ENCODE data around the gene RARRES2. TPM values are rescaled to one million over a fixed set of nuclear protein-coding genes. Genes with fewer than 3 reads are reported as not detected.

Gene RARRES2
- total RNA-seq, 1 donor from 2014 or later, result not detected

DNA sequence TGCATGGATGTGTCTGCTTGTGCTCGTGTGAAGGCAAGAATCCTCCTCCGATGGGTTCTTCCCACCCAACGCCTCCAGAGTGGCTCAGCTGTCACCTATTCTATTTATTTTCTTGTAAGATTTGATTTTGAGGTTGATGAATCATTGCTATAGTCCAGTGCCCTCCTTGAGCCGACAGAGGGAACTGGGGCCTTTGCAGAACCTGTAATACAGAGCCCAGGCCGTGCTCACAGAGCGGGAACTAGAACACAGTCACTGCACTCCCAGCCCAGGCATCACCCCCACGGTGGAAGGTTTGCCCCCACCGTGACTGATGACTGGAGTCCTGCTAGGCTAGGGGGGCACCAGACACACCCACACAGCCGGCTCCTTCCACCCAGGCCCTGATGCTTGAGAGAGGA, 2.0 kb downstream of the RARRES2 start:
- no peak for DNase-seq (ENCODE audit: extremely low read depth, low read depth, low spot score)

DNA sequence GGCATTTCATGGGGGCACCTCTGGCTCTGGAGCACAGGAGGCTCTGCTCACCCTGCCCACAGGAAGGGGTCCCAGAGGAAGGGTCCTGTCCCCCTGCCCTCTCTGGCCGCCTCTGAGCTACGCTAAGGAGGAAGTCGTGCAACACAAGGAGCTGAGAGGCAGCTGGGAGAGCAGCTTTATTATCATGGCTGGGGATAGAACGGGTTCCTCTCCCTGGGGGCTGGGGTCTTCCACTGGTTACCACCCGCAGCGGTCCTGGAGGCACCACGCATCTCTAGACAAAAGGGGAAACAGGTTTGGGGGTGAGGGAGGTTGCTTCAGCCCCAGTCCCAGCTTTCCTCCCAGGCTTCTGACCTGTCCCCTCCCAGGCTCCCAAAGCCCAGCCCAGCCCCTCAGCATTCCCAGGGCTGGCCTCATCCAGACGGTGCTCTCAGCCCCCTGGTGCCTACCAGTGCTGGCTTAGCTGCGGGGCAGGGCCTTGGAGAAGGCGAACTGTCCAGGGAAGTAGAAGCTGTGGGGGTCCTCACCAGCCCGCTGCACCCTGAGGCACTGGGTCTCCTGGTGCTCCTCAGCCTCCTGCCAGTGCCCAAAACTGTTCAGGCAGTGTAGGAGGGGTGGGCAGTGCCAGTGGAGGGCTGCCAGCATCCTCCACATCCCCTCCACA, 3.1 kb downstream of the RARRES2 start:
- no peak for DNase-seq (ENCODE audit: extremely low read depth, low read depth, low spot score)

- no peak for DNase-seq (ENCODE audit: extremely low read depth, low read depth, low spot score)
These were observed 3.8 kb downstream of the RARRES2 start for GRCh38 chr7:150337659-150338081.

DNA sequence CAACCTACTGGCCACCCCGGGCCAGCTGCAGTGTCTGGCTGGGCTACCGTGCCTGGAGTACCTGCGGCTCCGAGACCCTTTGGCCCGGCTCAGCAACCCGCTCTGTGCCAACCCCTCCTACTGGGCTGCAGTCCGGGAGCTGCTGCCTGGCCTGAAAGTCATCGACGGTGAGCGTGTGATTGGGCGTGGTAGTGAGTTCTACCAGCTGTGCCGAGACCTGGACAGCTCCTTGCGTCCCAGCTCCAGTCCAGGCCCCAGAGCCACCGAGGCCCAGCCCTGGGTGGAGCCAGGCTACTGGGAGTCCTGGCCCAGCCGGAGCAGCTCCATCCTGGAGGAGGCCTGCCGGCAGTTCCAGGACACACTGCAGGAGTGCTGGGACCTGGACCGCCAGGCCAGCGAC, 4.2 kb downstream of the RARRES2 start:
- no peak for DNase-seq (ENCODE audit: extremely low read depth, low read depth, low spot score)

GRCh38 chr7:150336746-150337145, 4.7 kb downstream of the RARRES2 start:
- DNase-seq (ENCODE audit: extremely low read depth, low read depth, low spot score), result no peak

- no peak for DNase-seq (ENCODE audit: extremely low read depth, low read depth, low spot score)
These were observed 5.7 kb downstream of the RARRES2 start for GRCh38 chr7:150335774-150336112.

GRCh38 chr7:150335108-150335773, 6.2 kb downstream of the RARRES2 start:
- DNase-seq (ENCODE audit: extremely low read depth, low read depth, low spot score), result no peak

DNA sequence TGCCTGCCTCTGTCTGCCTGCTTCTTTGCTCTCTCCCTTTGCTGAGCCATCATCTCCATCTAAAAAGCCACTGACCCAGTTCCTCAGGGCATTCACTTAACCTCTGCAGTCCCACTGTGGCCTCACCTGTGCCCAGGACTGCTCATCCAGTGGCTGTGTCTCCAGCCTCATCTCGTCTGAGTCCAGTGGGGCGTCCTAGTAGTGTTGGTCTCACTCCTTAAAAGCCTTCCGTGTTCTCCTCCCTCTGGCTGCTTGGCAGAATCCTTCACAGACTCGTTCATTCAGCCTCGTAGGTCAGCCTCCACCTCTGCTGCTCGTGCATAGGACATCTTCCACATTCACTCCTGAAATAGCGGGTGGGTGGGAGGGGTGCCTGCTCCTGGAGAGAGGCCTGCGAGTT, 7.3 kb downstream of the RARRES2 start:
- no peak for DNase-seq (ENCODE audit: extremely low read depth, low read depth, low spot score)

GRCh38 chr7:150333659-150334058, 7.8 kb downstream of the RARRES2 start:
- DNase-seq (ENCODE audit: extremely low read depth, low read depth, low spot score), result no peak

DNA sequence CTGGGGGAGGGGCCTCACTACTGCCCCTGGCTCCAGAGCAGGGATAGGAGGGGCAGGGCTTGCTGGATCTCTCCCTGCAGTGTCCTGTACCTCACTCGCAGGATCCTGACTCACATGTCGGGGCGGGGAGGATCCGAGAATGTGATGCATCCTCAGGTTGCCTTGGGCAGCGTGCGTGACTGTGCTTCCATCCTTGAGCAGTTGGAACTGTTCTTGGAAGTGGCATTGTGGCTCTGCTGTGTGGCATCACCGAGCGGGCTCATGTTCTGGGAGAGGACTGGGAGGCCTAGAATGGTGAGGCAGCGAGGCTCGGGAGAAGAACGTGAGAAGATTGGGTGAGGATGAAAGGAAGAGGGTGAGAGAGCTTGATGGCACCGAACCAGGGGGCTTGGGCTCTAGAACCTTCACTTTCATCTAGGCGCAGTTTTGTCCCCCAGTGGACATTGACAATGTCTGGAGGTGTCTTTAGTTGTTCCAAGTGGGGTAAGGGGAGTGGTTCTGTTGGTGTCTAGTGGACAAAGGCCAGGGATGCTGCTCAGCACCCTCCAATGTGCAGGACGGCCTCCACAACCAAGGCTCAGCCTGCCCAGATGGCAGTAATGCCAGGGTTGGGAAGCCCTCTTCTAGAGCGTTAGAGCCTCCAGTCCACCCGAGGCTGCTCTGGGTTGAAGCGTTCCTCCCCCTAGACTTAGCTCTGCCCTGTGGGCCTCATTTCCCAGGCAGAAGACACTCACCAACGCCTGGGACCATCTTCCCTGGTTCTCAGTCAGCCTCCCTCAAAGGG, 8.4 kb downstream of the RARRES2 start:
- DNase-seq (ENCODE audit: extremely low read depth, low read depth, low spot score), result no peak

DNA sequence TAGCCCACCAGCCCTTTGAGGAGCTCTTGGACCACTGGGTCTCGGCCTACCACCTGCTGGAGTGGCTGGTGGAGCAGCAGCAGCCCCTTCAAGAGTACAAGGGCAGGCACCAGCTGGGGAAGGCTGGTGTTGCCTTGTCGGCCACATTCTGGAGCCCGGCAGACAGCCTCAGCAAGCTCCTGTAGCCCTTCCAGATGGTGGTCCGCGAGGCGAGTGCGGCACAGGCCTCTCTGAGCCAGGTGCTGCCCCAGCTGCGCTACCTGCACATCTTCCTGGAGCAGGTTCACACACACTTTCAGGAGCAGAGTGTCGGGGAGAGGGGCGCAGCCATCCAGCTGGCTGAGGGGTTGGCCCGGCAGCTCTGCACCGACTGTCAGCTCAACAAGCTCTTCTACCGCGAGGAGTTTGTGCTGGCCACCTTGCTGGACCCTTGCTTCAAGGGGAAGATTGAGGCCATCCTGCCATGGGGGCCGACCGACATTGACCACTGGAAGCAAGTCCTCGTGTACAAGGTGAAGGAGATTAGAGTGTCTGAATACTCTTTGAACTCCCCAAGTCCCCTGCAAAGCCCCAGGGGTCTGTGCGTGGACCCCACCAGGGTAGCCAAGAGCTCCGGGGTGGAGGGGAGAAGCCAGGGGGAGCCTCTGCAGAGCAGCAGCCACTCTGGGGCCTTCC, 11.1 kb downstream of the RARRES2 start:
- no peak for DNase-seq (ENCODE audit: extremely low read depth, low read depth, low spot score)

- DNase-seq (ENCODE audit: extremely low read depth, low read depth, low spot score), result no peak
These were observed 11.9 kb downstream of the RARRES2 start for GRCh38 chr7:150329331-150330120.

- DNase-seq (ENCODE audit: extremely low read depth, low read depth, low spot score), result no peak
These were observed 14.1 kb downstream of the RARRES2 start for GRCh38 chr7:150327308-150327707.

GRCh38 chr7:150326657-150327268, 14.7 kb downstream of the RARRES2 start:
- DNase-seq (ENCODE audit: extremely low read depth, low read depth, low spot score), result no peak

DNA sequence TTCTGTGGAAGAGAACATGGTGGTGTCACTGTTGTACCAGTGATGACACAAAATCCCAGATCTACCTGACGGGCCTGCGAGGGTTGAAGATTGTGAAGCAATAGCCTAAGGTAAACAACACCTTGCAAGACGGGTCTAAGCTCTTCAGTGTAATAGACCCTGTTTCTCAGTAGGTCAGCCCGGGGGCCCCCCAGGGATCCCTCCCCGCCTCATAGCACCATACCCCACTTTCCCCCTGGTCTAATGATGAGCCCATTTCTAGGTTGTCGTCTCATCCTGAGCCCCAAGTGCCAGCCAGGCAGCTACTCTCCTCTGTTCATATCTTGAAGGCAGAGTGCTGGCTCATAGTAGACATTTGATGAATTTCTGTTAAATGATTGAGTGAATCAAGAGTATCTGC, 15.5 kb downstream of the RARRES2 start:
- no peak for DNase-seq (ENCODE audit: extremely low read depth, low read depth, low spot score)

DNA sequence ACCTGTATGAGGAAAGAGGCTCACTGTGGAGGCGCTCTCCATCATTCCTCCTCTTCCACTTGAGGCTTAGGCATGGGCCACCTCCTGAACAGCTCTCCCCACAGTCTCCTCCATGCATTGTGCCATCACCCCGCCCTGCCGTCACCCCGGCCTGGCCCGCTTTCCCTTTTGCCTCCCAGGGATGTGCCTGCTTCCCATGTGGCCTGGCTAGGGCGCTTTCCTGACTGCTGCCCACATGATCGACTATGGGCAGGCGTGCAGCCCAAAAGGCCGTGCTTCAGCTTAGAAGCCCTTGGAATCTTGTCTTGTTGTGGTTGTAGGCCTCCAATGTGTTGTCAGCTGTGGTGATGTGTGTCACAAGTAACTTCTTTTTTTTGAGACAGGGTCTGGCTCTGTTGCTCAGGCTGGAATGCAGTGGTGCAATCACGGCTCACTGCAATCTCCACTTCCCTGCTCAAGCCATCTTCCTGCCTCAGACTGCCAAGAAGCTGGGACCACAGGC, 16.3 kb downstream of the RARRES2 start:
- no peak for DNase-seq (ENCODE audit: extremely low read depth, low read depth, low spot score)

- no peak for DNase-seq (ENCODE audit: extremely low read depth, low read depth, low spot score)
These were observed 17.0 kb downstream of the RARRES2 start for GRCh38 chr7:150324373-150324961.

- peak; percentile 10 for DNase-seq (ENCODE audit: extremely low read depth, low read depth, low spot score)
These were observed 17.6 kb downstream of the RARRES2 start for GRCh38 chr7:150323682-150324372.
